Measurements from ENCODE around the gene SULT1C4. TPM values are rescaled to one million over a fixed set of nuclear protein-coding genes. Genes with fewer than 3 reads are reported as not detected.
"Not testable (repeated sequence)": the region's sequence is repeated elsewhere in the genome, so short reads cannot be mapped to it uniquely, and the experiment has no call there.

SULT1C4 gene
- total RNA-seq, 4 donors from 2014 or later, result 0.27 to 0.79 TPM; not detected in 2

DNA sequence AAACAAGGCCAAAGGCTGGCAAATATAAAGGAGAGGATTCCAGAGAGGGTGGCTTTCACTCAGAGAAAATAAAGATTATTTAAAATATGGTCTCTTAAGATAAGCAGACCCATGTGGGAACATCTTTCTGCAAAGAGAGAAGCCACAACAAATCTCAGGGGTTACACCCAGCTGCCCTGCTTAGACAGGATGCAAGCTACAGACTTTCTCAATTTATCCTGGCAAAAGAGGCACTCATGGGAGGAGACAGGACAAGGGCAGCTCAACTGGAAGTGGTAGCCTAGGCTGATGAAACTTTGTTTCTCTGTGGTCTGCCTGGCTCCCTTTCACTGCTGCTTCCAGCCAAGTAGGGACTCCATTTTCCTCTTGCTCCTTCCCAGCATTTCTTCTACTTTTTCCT lies 25.9 kb upstream of the SULT1C4 start:
- intact Hi-C loops (cut with DNase I; ENCODE audit: low total_unique reads), result no loop called here
- in situ Hi-C loops (cut with MboI; ENCODE audit: low pct_ligation_motif_present in 1 of 4, low pct_unique_long_range_greater_than_20kb in 1 of 4, low sequenced_read_pairs in 3 of 4), result no loop called here
- H3K27ac ChIP-seq, result no peak overlapping the region
- H3K36me3 ChIP-seq, result no peaks in the 10 kb centered on the region
- no peak for DNase-seq
- H3K4me1 ChIP-seq, result no peaks in the 10 kb centered on the region
- H3K27me3 ChIP-seq, result no peaks in the 10 kb centered on the region
- TF ChIP-seq POLR2A (IDR thresholded peaks at IDR 0.05), result no peak
- H3K9me3 ChIP-seq, result no peaks in the 10 kb centered on the region
- no peak overlapping the region for H3K4me3 ChIP-seq

DNA sequence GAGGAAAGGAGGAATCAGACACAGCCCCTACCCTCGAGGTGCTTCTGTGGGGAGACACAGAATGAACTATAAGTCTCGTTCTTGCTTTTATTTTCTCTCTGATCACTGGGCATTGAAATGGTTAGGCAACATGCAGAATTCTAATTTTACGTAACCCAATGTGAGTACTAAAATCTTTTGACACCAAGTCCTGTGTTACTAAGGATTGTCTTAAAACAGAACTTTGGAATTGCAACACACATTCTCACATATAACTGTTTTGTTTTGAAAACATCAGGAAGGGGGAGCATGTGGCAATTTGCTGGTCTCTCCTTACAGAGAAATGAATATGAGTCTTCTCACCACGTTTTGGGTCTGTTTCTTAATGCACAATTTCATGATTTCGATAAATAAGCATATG lies 23.6 kb upstream of the SULT1C4 start:
- no peak for DNase-seq
- intact Hi-C loops (cut with DNase I; ENCODE audit: low total_unique reads) (no loop called here), in situ Hi-C loops (cut with MboI; ENCODE audit: low pct_ligation_motif_present in 1 of 4, low pct_unique_long_range_greater_than_20kb in 1 of 4, low sequenced_read_pairs in 3 of 4) (no loop called here)
- Histone ChIP-seq H3K27ac (no peak overlapping the region), H3K36me3 (no peaks in the 10 kb centered on the region), H3K4me3 (no peak overlapping the region), H3K9me3 (no peaks in the 10 kb centered on the region), H3K27me3 (no peaks in the 10 kb centered on the region), H3K4me1 (no peaks in the 10 kb centered on the region)
- TF ChIP-seq POLR2AphosphoS5 (IDR thresholded peaks at IDR 0.05) (no peak), EP300 (IDR thresholded peaks at IDR 0.05; ENCODE audit: low read depth) (no peak), POLR2A (IDR thresholded peaks at IDR 0.05) (no peak)
- TF ChIP-seq, protein P1, sequence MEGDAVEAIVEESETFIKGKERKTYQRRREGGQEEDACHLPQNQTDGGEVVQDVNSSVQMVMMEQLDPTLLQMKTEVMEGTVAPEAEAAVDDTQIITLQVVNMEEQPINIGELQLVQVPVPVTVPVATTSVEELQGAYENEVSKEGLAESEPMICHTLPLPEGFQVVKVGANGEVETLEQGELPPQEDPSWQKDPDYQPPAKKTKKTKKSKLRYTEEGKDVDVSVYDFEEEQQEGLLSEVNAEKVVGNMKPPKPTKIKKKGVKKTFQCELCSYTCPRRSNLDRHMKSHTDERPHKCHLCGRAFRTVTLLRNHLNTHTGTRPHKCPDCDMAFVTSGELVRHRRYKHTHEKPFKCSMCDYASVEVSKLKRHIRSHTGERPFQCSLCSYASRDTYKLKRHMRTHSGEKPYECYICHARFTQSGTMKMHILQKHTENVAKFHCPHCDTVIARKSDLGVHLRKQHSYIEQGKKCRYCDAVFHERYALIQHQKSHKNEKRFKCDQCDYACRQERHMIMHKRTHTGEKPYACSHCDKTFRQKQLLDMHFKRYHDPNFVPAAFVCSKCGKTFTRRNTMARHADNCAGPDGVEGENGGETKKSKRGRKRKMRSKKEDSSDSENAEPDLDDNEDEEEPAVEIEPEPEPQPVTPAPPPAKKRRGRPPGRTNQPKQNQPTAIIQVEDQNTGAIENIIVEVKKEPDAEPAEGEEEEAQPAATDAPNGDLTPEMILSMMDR (IDR thresholded peaks at IDR 0.05), result no peak
- WGBS, 2 donors (ENCODE audit: low coverage in 1 of 2), result 63 to 68% methylated on average over 5 of the region's 5 CpGs

DNA sequence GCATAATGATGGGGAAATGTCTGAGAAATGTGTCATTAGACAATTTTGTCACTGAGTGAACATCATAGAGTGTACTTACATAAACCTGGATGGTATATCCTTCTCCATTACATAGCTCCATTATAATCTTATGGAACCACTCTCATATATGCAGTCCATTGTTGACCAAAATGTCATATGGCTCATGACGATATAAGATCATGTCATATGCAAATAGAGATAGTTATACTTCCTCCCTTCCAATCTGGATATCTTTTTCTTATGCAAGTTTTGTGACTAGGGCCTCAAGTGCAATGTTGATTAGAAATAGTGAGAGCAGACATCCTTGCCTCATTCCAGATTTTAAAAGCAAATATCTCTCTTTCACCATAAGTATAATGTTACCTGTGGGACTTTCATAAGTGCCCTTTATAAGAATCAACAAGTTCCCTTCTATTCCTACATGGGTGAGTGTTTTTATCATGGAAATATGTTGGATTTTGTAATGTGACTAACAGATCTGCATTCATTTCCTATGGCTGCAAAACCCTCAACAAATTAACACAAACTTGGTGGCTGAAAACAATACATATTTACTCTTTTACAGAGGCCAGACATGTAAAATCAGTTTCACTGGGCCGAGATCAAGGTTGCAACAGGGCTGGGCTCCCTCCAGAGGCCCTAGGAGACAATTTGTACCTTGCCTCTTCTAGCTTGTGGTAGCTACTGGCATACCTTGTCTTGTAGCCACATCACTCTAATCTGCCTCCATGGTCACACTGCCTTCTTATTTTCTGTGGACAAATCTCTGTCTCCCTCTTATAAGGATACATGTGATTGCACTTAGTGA lies 21.6 kb upstream of the SULT1C4 start:
- no peak for DNase-seq
- Histone ChIP-seq H3K27me3 (no peaks in the 10 kb centered on the region), H3K9me3 (no peaks in the 10 kb centered on the region), H3K4me3 (no peak overlapping the region), H3K36me3 (no peaks in the 10 kb centered on the region), H3K27ac (no peak overlapping the region), H3K4me1 (no peaks in the 10 kb centered on the region)
- TF ChIP-seq EP300 (IDR thresholded peaks at IDR 0.05; ENCODE audit: low read depth), result no peak
- TF ChIP-seq, protein P1 (IDR thresholded peaks at IDR 0.05), result no peak
- TF ChIP-seq POLR2AphosphoS5 (IDR thresholded peaks at IDR 0.05), result no peak
- TF ChIP-seq POLR2A (IDR thresholded peaks at IDR 0.05), result no peak
- 63 to 90% methylated on average over 1 to 2 of the region's 2 CpGs for whole genome bisulfite sequencing, 2 donors (ENCODE audit: low coverage in 1 of 2)
- in situ Hi-C loops (cut with MboI; ENCODE audit: low pct_ligation_motif_present in 1 of 4, low pct_unique_long_range_greater_than_20kb in 1 of 4, low sequenced_read_pairs in 3 of 4), result no loop called here
- intact Hi-C loops (cut with DNase I; ENCODE audit: low total_unique reads), result no loop called here

DNA sequence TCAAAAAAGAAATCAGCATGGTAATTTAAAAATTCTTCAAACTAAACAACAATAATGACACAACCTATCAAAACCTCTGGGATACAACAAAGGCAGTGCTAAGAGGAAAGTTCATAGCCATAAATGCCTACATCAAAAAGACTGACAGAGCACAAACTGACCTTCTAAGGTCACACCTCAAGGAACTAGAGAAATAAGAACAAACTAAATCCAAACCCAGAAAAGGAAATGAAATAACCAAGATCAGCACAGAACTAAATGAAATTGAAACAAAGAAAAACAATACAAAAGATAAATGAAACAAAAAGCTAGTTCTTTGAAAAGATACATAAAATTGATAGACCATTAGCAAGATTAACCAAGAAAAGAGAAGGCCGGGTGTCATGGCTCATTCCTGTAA lies 18.4 kb upstream of the SULT1C4 start:
- intact Hi-C loops (cut with DNase I; ENCODE audit: low total_unique reads); in situ Hi-C loops (cut with MboI; ENCODE audit: low pct_ligation_motif_present in 1 of 4, low pct_unique_long_range_greater_than_20kb in 1 of 4, low sequenced_read_pairs in 3 of 4): not testable (repeated sequence)

DNA sequence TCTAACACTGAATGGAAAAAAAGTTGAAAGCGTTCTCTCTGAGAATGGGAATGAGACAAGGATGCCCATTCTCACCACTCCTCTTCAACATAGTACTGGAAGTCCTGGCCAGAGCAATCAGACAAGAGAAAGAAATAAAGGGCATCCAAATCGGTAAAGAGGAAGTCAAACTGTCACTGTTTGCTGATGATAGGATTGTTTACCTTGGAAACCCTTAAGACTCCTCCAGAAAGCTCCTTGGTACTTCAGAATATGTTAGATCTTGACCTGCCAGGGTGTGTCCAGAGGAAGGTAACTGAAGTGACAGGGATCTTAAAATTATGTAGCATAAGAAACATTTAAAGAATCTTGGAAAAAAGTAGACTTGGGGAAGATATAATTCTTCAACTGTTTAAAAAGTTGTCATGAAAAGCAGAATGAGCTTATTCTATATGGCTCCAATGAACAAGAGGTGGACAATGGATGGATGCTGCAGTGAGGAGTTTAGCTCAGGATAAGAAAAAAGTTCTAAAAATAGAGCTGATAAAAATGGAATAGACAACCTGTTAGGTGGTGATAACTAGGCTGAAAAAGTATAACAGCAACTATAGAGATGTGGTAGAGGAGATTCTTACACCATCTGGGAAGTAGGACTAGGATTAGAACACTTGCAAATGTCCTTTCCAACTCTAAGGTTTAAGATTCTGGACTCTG lies 16.8 kb upstream of the SULT1C4 start:
- WGBS, 2 donors (ENCODE audit: low coverage in 1 of 2), result 14 to 48% methylated on average over 2 of the region's 2 CpGs
- Histone ChIP-seq H3K4me1 (no peaks in the 10 kb centered on the region), H3K27ac (no peak overlapping the region), H3K4me3 (no peak overlapping the region), H3K36me3 (no peaks in the 10 kb centered on the region), H3K27me3 (no peaks in the 10 kb centered on the region), H3K9me3 (no peaks in the 10 kb centered on the region)
- intact Hi-C loops (cut with DNase I; ENCODE audit: low total_unique reads) (no loop called here), in situ Hi-C loops (cut with MboI; ENCODE audit: low pct_ligation_motif_present in 1 of 4, low pct_unique_long_range_greater_than_20kb in 1 of 4, low sequenced_read_pairs in 3 of 4) (no loop called here)
- TF ChIP-seq EP300 (IDR thresholded peaks at IDR 0.05; ENCODE audit: low read depth), result no peak
- TF ChIP-seq, protein P1 (IDR thresholded peaks at IDR 0.05), result no peak
- TF ChIP-seq POLR2A (IDR thresholded peaks at IDR 0.05), result no peak
- TF ChIP-seq POLR2AphosphoS5 (IDR thresholded peaks at IDR 0.05), result no peak
- DNase-seq, result no peak

More for the DNA sequence above, 18.4 kb upstream of the SULT1C4 start:
- H3K9me3 ChIP-seq, H3K27me3 ChIP-seq, H3K27ac ChIP-seq, H3K4me3 ChIP-seq, H3K36me3 ChIP-seq, DNase-seq, H3K4me1 ChIP-seq: not testable (repeated sequence)
- 82 to 100% methylated on average over 1 of the region's 1 CpG for WGBS, 2 donors (ENCODE audit: low coverage in 1 of 2)
